ENCODE measurements around the gene CHST8. TPM values are rescaled to one million over a fixed set of nuclear protein-coding genes. Genes with fewer than 3 reads are reported as not detected.

Gene CHST8
- total RNA-seq, 1 experiment from 2014 or later: 33.5 TPM

GRCh38 chr19:33622505-33622808 lies 704 bp downstream of the CHST8 start:
- ChIA-PET CTCF (interaction anchor here (1.3 to 1.6 kb wide), 3 partner anchors 9 to 146 kb away, joined by 4 to 6 read pairs (median 5); no protein-coding TSS in a partner anchor), POLR2A (interaction anchor here (0.6 to 1.5 kb wide), 4 partner anchors 13 to 1682 kb away, joined by 3 to 4 read pairs (median 4); no protein-coding TSS in a partner anchor)
- Mint-ChIP-seq H3K4me3 (peak overlapping the region; percentile 81), H3K36me3 (no peaks in the 10 kb centered on the region), H3K4me1 (peaks cover 38% of the 10 kb centered on the region), H3K27ac (no peak overlapping the region), H3K27me3 (ENCODE audit: low read depth) (peaks cover 62% of the 10 kb centered on the region), H3K9me3 (no peaks in the 10 kb centered on the region)
- peak; percentile 10; the same call in 1 of the 2 replicates for TF ChIP-seq E2F5 (CRISPR knock-in tag; IDR thresholded peaks at IDR 0.05)
- TF ChIP-seq ERG (CRISPR knock-in tag; IDR thresholded peaks at IDR 0.05): no peak
- TF ChIP-seq KAT7 (CRISPR knock-in tag; IDR thresholded peaks at IDR 0.05; ENCODE audit: borderline replicate concordance): no peak
- ATAC-seq (peak; percentile 5), DNase-seq (ENCODE audit: low spot score) (peak; percentile 28)

- TF ChIP-seq USF2 (CRISPR knock-in tag; IDR thresholded peaks at IDR 0.05): peak; percentile 54
- 0 out of 2 replicates have a peak, but pooled peaks have one; percentile 41 for TF ChIP-seq MAX (CRISPR knock-in tag; IDR thresholded peaks at IDR 0.05)
- TF ChIP-seq MXD4 (CRISPR knock-in tag; IDR thresholded peaks at IDR 0.05; ENCODE audit: borderline replicate concordance): no peak
- no peak for TF ChIP-seq ATF2 (CRISPR knock-in tag; IDR thresholded peaks at IDR 0.05; ENCODE audit: borderline replicate concordance, low read depth)
- 0 out of 2 replicates have a peak, but pooled peaks have one; percentile 8 for TF ChIP-seq E2F5 (CRISPR knock-in tag; IDR thresholded peaks at IDR 0.05)
- 0 out of 2 replicates have a peak, but pooled peaks have one; percentile 6 for TF ChIP-seq ZNF281 (CRISPR knock-in tag; IDR thresholded peaks at IDR 0.05)
- no peak for TF ChIP-seq CTCF (IDR thresholded peaks at IDR 0.05)
- H3K4me1 Mint-ChIP-seq: peaks cover 40% of the 10 kb centered on the region
- peak overlapping the region; percentile 81 for H3K4me3 Mint-ChIP-seq
- no peak overlapping the region for H3K27ac Mint-ChIP-seq
- H3K27me3 Mint-ChIP-seq (ENCODE audit: low read depth): peaks cover 60% of the 10 kb centered on the region
- ChIA-PET CTCF (interaction anchor here (1.0 to 1.6 kb wide), 5 partner anchors 8 to 172 kb away, joined by 3 to 6 read pairs (median 4); no protein-coding TSS in a partner anchor), POLR2A (interaction anchor here (0.6 to 1.5 kb wide), 4 partner anchors 12 to 1681 kb away, joined by 3 to 4 read pairs (median 4); no protein-coding TSS in a partner anchor)
- no peaks in the 10 kb centered on the region for H3K9me3 Mint-ChIP-seq
- no peaks in the 10 kb centered on the region for H3K36me3 Mint-ChIP-seq
- ATAC-seq (peak; percentile 11), DNase-seq (ENCODE audit: low spot score) (peak; percentile 50)
Observed at GRCh38 chr19:33622809-33623511, 1.2 kb downstream of the CHST8 start.

Measured in WTC11 (cell line).